Measurements from ENCODE around the gene PYGO2.

The PYGO2 gene

GRCh38 chr1:154952664-154953063, 8.9 kb downstream of the PYGO2 start:
- no peak for TF ChIP-seq POLR2A (IDR thresholded peaks at IDR 0.05; ENCODE audit: extremely low read depth, insufficient read length)
- no peak for TF ChIP-seq MAX (IDR thresholded peaks at IDR 0.05; ENCODE audit: low read depth, low read length)
- no peak for TF ChIP-seq CTCF (IDR thresholded peaks at IDR 0.05; ENCODE audit: low read depth, low read length)
- no peak overlapping the region for H3K4me3 ChIP-seq (ENCODE audit: low read depth, low read length)
- no peak for DNase-seq (ENCODE audit: low read depth)

GRCh38 chr1:154951901-154952657, 9.5 kb downstream of the PYGO2 start:
- H3K4me3 ChIP-seq (ENCODE audit: low read depth, low read length): no peak overlapping the region
- DNase-seq (ENCODE audit: low read depth): no peak
- TF ChIP-seq POLR2A (IDR thresholded peaks at IDR 0.05; ENCODE audit: extremely low read depth, insufficient read length) (no peak), MYC (IDR thresholded peaks at IDR 0.05; ENCODE audit: low read depth, low read length) (no peak), CTCF (IDR thresholded peaks at IDR 0.05; ENCODE audit: low read depth, low read length) (no peak), MAX (IDR thresholded peaks at IDR 0.05; ENCODE audit: low read depth, low read length) (no peak)

GRCh38 chr1:154948079-154948478, 13.5 kb downstream of the PYGO2 start:
- no peak overlapping the region for H3K4me3 ChIP-seq (ENCODE audit: low read depth, low read length)
- DNase-seq (ENCODE audit: low read depth): no peak
- TF ChIP-seq MYC (IDR thresholded peaks at IDR 0.05; ENCODE audit: low read depth, low read length) (no peak), MAX (IDR thresholded peaks at IDR 0.05; ENCODE audit: low read depth, low read length) (no peak), POLR2A (IDR thresholded peaks at IDR 0.05; ENCODE audit: extremely low read depth, insufficient read length) (no peak), CTCF (IDR thresholded peaks at IDR 0.05; ENCODE audit: low read depth, low read length) (no peak)

- no peak for DNase-seq (ENCODE audit: low read depth)
Observed at GRCh38 chr1:154945962-154946850, 15.4 kb downstream of the PYGO2 start.

More at GRCh38 chr1:154945962-154946850, 15.4 kb downstream of the PYGO2 start:
- no peak for TF ChIP-seq POLR2A (IDR thresholded peaks at IDR 0.05; ENCODE audit: extremely low read depth, insufficient read length)
- no peak for TF ChIP-seq MAX (IDR thresholded peaks at IDR 0.05; ENCODE audit: low read depth, low read length)
- no peak for TF ChIP-seq MYC (IDR thresholded peaks at IDR 0.05; ENCODE audit: low read depth, low read length)
- no peak for TF ChIP-seq CTCF (IDR thresholded peaks at IDR 0.05; ENCODE audit: low read depth, low read length)
- no peak overlapping the region for H3K4me3 ChIP-seq (ENCODE audit: low read depth, low read length)
